Lower leg skin (tissue), 4 donors: Measurements from ENCODE around the gene DLGAP1. TPM values are rescaled to one million over a fixed set of nuclear protein-coding genes. Genes with fewer than 3 reads are reported as not detected.

Experiments
- DNase-seq, 2 donors: peaks; one replicate each; pipeline ENCODE4 v3.0.0-alpha.2; 2019; ENCODE audit warnings: low spot score in 2 of 2
- H3K4me3 ChIP-seq: fragments of 200-600 bp; sonication (generic); 2 replicates; pipeline ENCODE4 v1.5.1; 2017; ENCODE audit warnings: mild to moderate bottlenecking, low read depth; ENCODE audit not compliant: poor library complexity, severe bottlenecking
- POLR2A ChIP-seq, 2 donors: fragments of 450-650 bp; IDR thresholded peaks; one replicate each; pipeline ENCODE4 v1.6.1; 2016 to 2017; ENCODE audit warnings: antibody characterized with exemption in 2 of 2, mild to moderate bottlenecking in 1 of 2, moderate library complexity in 1 of 2
- WGBS, 2 donors: methylation state at CpG; one replicate each; pipeline ENCODE4 v1.1.5; 2018; 5-methylcytosine and 5-hydroxymethylcytosine counted together
- intact Hi-C: fragments of 100-400 bp; cut with DNase I; formaldehyde crosslinking; loops from one replicate; pipeline ENCODE4 v1.15.0; 2023; ENCODE audit warnings: low total_unique reads
- total RNA-seq, 4 donors: library from RNA; depleted of rRNA; stranded (reverse); fragments of >200 nt; gene quantifications; one replicate each; pipeline ENCODE4 v1.1.0, GENCODE V29; 2016
- TF ChIP-seq, protein P1 (sequence below), 3 donors: fragments of 450-650 bp; IDR thresholded peaks; one replicate each; pipeline ENCODE4 v1.5.1; 2016; ENCODE audit warnings: antibody characterized with exemption in 3 of 3, mild to moderate bottlenecking in 3 of 3, moderate library complexity in 2 of 3

DLGAP1 gene
- total RNA-seq, 4 donors from 2014 or later: 0.34 to 1.3 (median 0.82) TPM

DNA sequence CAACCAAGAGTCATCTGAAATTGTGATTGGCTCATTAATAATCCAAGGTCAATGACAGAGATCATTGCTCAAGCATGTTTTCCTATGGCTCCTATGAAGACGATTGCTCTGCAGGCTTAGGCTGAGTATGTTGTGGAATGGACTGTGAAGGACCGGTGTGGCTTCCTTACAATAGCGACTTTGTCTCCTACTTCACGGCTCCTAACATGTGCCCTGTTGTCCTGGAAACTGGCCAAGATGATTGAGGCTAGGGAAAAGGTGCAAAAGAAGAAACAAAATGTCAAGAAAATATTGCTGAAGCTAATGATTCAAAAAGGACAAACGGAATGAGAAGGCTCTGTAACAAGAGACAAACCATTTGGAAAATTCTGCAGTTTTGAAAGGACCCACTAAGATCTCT, 24.3 kb downstream of the DLGAP1 start:
- intact Hi-C loops: no loop called here
- no peak overlapping the region for H3K4me3 ChIP-seq
- 73 to 79% methylated on average over 5 of the region's 5 CpGs for WGBS, 2 donors
- no peak for DNase-seq
- TF ChIP-seq, protein P1, sequence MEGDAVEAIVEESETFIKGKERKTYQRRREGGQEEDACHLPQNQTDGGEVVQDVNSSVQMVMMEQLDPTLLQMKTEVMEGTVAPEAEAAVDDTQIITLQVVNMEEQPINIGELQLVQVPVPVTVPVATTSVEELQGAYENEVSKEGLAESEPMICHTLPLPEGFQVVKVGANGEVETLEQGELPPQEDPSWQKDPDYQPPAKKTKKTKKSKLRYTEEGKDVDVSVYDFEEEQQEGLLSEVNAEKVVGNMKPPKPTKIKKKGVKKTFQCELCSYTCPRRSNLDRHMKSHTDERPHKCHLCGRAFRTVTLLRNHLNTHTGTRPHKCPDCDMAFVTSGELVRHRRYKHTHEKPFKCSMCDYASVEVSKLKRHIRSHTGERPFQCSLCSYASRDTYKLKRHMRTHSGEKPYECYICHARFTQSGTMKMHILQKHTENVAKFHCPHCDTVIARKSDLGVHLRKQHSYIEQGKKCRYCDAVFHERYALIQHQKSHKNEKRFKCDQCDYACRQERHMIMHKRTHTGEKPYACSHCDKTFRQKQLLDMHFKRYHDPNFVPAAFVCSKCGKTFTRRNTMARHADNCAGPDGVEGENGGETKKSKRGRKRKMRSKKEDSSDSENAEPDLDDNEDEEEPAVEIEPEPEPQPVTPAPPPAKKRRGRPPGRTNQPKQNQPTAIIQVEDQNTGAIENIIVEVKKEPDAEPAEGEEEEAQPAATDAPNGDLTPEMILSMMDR (IDR thresholded peaks at IDR 0.05): no peak
- no peak for TF ChIP-seq POLR2A (IDR thresholded peaks at IDR 0.05)

DNA sequence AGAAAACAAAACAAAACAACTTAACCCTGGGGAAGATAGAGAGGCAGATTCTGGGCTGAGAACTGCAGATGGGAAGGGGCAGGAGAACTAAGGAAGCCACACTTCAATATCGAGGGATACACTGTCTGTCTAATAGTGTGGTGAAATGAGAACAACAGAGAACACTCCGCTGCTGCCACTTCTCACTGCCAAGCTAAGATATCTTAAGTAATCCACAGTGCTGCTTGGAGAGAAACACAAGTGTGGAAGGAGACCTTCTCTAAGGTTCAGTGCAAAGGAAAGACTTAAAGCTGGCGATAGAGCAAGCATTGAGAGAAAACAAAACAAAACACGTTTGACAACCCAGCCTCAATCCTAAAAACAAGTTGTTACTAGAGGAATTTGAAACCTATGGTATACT, 37.4 kb downstream of the DLGAP1 start:
- no peak overlapping the region for H3K4me3 ChIP-seq
- DNase-seq: no peak
- 59 to 68% methylated on average over 4 of the region's 4 CpGs for WGBS, 2 donors
- intact Hi-C loops: no loop called here
- TF ChIP-seq, protein P1 (IDR thresholded peaks at IDR 0.05): no peak
- TF ChIP-seq POLR2A (IDR thresholded peaks at IDR 0.05): no peak

DNA sequence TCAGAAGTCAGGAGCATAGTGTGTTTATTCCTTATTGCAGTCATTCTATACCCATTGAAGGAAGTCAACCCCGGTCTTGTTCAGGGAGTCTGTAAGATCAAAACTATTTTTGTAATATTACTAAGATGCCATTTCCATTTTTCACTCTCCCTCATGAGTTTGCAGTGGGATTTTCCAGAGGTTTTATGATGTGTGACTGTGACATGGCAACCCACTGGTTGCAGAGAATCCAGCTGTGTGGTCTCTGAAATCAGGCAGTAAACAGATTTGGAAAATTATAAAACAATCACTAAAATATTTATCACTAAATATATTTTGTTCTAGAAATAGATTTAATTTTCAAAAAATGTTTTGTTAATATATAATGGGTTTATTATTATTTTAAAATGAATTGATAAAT, 38.1 kb downstream of the DLGAP1 start:
- intact Hi-C loops: no loop called here
- H3K4me3 ChIP-seq: no peak overlapping the region
- DNase-seq: no peak
- WGBS, 2 donors: 80 to 85% methylated on average over 1 of the region's 1 CpG
- no peak for TF ChIP-seq POLR2A (IDR thresholded peaks at IDR 0.05)
- TF ChIP-seq, protein P1 (IDR thresholded peaks at IDR 0.05): no peak

DNA sequence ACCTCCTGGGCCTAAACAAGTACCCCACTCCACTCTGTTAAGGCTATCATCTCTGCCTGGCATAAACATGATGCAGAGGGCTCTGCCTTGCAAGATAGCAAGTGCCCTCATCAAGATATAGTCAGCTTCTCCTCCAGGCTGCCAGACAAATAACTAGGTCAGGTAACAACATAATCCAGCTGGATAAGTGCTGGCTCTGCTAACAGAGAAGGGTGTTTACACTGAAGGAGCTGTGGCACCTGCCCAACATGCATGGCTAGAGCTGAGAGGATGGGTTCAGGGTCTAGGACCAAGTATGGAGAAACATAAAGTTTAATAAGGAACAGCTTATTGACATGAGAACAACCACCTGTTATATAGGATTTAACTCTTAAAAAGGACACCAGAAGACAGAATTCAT, 42.8 kb downstream of the DLGAP1 start:
- TF ChIP-seq, protein P1 (IDR thresholded peaks at IDR 0.05): no peak
- no peak for TF ChIP-seq POLR2A (IDR thresholded peaks at IDR 0.05)

DNA sequence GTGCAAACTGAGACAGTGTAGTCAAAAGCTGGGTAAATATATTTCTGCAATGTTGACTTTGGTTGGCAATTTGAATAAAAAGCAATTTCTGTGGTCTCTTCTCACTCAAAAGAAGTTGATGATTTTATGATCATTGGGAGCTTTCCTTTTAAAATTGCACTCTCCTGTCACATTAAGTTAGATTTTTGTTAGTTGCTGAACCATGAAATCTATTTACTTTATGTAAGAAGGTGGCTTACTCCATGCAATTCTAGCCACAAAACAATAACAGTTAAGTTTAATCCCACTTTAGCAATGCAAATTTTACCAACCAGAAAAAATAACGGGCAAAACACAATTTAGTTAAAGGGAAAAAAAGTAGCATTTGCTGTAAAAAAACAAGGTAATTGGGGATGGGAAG, 48.3 kb downstream of the DLGAP1 start:
- DNase-seq: no peak
- 65 to 73% methylated on average over 1 of the region's 1 CpG for WGBS, 2 donors
- intact Hi-C loops: no loop called here
- H3K4me3 ChIP-seq: no peak overlapping the region
- TF ChIP-seq POLR2A (IDR thresholded peaks at IDR 0.05): no peak
- TF ChIP-seq, protein P1 (IDR thresholded peaks at IDR 0.05): no peak

More for the DNA sequence above, 42.8 kb downstream of the DLGAP1 start:
- H3K4me3 ChIP-seq: no peak overlapping the region
- intact Hi-C loops: no loop called here
- DNase-seq: no peak

DNA sequence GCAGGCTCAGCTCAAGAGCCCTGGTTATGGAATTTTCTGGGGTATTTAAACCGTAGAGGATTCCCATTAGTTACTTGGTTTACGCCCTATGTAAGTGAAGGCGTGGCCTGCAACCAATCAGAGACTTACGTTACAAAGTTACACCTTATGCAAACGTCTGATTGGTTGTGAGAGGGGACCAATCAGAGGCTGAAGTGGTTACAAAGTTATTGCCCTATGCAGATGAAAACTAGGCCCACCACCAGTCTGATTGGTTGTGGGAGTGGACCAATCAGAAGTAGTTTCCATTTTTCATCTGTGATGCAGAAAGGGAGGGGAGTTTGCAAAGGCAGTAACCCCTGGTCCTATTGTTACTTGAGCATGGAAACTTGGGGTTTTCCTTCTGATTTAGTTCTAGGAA, 49.1 kb downstream of the DLGAP1 start:
- no peak overlapping the region for H3K4me3 ChIP-seq
- 90 to 92% methylated on average over 5 of the region's 5 CpGs for WGBS, 2 donors
- intact Hi-C loops: no loop called here
- TF ChIP-seq, protein P1 (IDR thresholded peaks at IDR 0.05): no peak
- TF ChIP-seq POLR2A (IDR thresholded peaks at IDR 0.05): no peak
- DNase-seq: no peak
